Measurements from ENCODE around the gene ZNF804B.

GRCh38 chr7:88910516-88910915 is 151.0 kb downstream of the ZNF804B start:
- TF ChIP-seq DIDO1 (tag; IDR thresholded peaks at IDR 0.05; ENCODE audit: low read depth) (no peak), TCF3 (CRISPR knock-in tag; IDR thresholded peaks at IDR 0.05) (no peak), ZSCAN29 (IDR thresholded peaks at IDR 0.05) (no peak), ZZZ3 (IDR thresholded peaks at IDR 0.05) (no peak), CHCHD3 (CRISPR knock-in tag; IDR thresholded peaks at IDR 0.05) (no peak), POLR2A (conservative IDR thresholded peaks at IDR 0.05) (no peak), TSHZ1 (CRISPR knock-in tag; IDR thresholded peaks at IDR 0.05) (no peak), ETV6 (IDR thresholded peaks at IDR 0.05; ENCODE audit: borderline replicate concordance in 1 of 2, low read depth in 2 of 2, low read length in 1 of 2) (no peak), ETV6 (CRISPR knock-in tag; IDR thresholded peaks at IDR 0.05; ENCODE audit: borderline replicate concordance) (no peak)
- TF ChIP-seq, protein P1, sequence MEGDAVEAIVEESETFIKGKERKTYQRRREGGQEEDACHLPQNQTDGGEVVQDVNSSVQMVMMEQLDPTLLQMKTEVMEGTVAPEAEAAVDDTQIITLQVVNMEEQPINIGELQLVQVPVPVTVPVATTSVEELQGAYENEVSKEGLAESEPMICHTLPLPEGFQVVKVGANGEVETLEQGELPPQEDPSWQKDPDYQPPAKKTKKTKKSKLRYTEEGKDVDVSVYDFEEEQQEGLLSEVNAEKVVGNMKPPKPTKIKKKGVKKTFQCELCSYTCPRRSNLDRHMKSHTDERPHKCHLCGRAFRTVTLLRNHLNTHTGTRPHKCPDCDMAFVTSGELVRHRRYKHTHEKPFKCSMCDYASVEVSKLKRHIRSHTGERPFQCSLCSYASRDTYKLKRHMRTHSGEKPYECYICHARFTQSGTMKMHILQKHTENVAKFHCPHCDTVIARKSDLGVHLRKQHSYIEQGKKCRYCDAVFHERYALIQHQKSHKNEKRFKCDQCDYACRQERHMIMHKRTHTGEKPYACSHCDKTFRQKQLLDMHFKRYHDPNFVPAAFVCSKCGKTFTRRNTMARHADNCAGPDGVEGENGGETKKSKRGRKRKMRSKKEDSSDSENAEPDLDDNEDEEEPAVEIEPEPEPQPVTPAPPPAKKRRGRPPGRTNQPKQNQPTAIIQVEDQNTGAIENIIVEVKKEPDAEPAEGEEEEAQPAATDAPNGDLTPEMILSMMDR (IDR thresholded peaks at IDR 0.05 in 2 of 3, conservative IDR thresholded peaks at IDR 0.05 in 1 of 3; ENCODE audit: insufficient read depth in 2 of 3, low read depth in 1 of 3, low read length in 3 of 3) = no peak
- TF ChIP-seq, protein P2, sequence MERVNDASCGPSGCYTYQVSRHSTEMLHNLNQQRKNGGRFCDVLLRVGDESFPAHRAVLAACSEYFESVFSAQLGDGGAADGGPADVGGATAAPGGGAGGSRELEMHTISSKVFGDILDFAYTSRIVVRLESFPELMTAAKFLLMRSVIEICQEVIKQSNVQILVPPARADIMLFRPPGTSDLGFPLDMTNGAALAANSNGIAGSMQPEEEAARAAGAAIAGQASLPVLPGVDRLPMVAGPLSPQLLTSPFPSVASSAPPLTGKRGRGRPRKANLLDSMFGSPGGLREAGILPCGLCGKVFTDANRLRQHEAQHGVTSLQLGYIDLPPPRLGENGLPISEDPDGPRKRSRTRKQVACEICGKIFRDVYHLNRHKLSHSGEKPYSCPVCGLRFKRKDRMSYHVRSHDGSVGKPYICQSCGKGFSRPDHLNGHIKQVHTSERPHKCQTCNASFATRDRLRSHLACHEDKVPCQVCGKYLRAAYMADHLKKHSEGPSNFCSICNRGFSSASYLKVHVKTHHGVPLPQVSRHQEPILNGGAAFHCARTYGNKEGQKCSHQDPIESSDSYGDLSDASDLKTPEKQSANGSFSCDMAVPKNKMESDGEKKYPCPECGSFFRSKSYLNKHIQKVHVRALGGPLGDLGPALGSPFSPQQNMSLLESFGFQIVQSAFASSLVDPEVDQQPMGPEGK (CRISPR knock-in tag; IDR thresholded peaks at IDR 0.05; ENCODE audit: borderline replicate concordance) = no peak
- TF ChIP-seq, protein P3, sequence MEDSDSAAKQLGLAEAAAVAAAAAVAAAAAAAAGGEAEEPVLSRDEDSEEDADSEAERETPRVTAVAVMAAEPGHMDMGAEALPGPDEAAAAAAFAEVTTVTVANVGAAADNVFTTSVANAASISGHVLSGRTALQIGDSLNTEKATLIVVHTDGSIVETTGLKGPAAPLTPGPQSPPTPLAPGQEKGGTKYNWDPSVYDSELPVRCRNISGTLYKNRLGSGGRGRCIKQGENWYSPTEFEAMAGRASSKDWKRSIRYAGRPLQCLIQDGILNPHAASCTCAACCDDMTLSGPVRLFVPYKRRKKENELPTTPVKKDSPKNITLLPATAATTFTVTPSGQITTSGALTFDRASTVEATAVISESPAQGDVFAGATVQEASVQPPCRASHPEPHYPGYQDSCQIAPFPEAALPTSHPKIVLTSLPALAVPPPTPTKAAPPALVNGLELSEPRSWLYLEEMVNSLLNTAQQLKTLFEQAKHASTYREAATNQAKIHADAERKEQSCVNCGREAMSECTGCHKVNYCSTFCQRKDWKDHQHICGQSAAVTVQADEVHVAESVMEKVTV (CRISPR knock-in tag; IDR thresholded peaks at IDR 0.05) = no peak

Measured in K562 (cell line).